Heart left ventricle (tissue), 13 donors: ENCODE measurements around the gene XAGE1B.

Experiments
- CTCF ChIP-seq, 12 donors: fragments of 200-600 bp; sonication (generic) in 4 of 12; IDR thresholded peaks; one replicate each; pipeline versions ENCODE4 v1.5.0 to v1.8.0; 2018 to 2022; ENCODE audit warnings: antibody characterized with exemption in 12 of 12, mild to moderate bottlenecking in 5 of 12
- POLR2A ChIP-seq, 2 donors: fragments of 450-650 bp; IDR thresholded peaks; one replicate each; pipeline ENCODE4 v1.6.1; 2017; ENCODE audit warnings: antibody characterized with exemption in 2 of 2, mild to moderate bottlenecking in 2 of 2, moderate library complexity in 2 of 2
- donor health status: ischemic (EF 13 %, LVEDD 7.1; RV severe dilation, severe dysfunction).
- donor health status: DM: no; HTN: yes; CAD: no.
- donor health status: DM: no; HTN: no; CAD: no.
- donor health status: ischemic (EF 25% LVEDD 6.9; RV normal size, moderate dysfunction).
- donor health status: ischemic (EF 25% LVEDD 5.7; RV mildly dilated, moderate dysfunction).
- donor health status: ischemic (EF 35%, LVEDD 5.7; RV mildly dilated, moderate dysfunction).
- donor health status: nonischemic (EF 11% LVEDD 7.7; RV severe dilation, severe dysfunction).
- donor health status: DM: yes; HTN: yes; CAD: no.
- donor health status: PGD.
- donor health status: ischemic (EF 29% LVEDD 5.4; RV normal size, mild dysfunction).
- donor health status: nonischemic (EF 23%, LVEDD 6.1; RV moderate dilation, normal function).

DNA sequence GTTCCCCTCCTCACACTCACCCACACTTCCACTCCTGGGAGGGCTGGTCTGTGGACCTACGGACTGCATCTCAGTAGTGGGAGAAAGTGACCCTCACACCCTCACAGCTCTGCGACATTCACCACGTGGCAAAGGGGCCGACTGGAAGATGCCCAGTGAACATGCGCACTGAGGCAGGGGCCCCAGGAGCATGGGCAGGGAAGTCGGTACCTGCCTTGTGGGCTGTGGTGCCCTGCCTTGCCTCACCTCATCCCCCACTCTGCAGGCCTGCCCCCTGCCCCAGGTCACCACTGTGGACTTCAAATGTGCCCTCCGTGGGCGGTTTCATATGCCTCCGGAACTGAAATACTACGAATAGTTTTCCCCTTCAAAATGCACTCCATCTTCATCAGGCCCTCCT lies 46.2 kb upstream of the XAGE1B start:
- TF ChIP-seq CTCF (IDR thresholded peaks at IDR 0.05) (no peak), POLR2A (IDR thresholded peaks at IDR 0.05) (no peak)
